GM19328 (cell line): Measurements from ENCODE around the gene MATN1.

Source experiments
- ATAC-seq: cut with Tn5 transposase; IDR thresholded peaks from one replicate; pipeline ENCODE4 v1.9.1; 2021; ENCODE audit warnings: mild to moderate bottlenecking, moderate library complexity; ENCODE audit not compliant: unreplicated experiment

The MATN1 gene

GRCh38 chr1:30758121-30758688 lies 34.8 kb upstream of the MATN1 start:
- ATAC-seq = no peak

- ATAC-seq = no peak
Observed at GRCh38 chr1:30757352-30758120, 34.2 kb upstream of the MATN1 start, which contains the start of gene LAPTM5. Gene LAPTM5, minus strand, starts transcription at chr1:30757774. Its CDS starts 29 bp downstream, at chr1:30757745.

- ATAC-seq = no peak
Observed at GRCh38 chr1:30756545-30757351, 33.4 kb upstream of the MATN1 start.

- no peak for ATAC-seq
Observed at GRCh38 chr1:30756206-30756544, 32.8 kb upstream of the MATN1 start.

- ATAC-seq = no peak
Observed at GRCh38 chr1:30755746-30756145, 32.4 kb upstream of the MATN1 start.

GRCh38 chr1:30755334-30755733 lies 31.9 kb upstream of the MATN1 start:
- ATAC-seq = no peak

- peak; percentile 34 for ATAC-seq
Observed at GRCh38 chr1:30754684-30755171, 31.3 kb upstream of the MATN1 start.

GRCh38 chr1:30753660-30754123 lies 30.3 kb upstream of the MATN1 start:
- no peak for ATAC-seq

GRCh38 chr1:30753118-30753517 lies 29.7 kb upstream of the MATN1 start:
- ATAC-seq = no peak

GRCh38 chr1:30752651-30752908 lies 29.2 kb upstream of the MATN1 start:
- ATAC-seq = no peak

- no peak for ATAC-seq
Observed at GRCh38 chr1:30751830-30752650, 28.7 kb upstream of the MATN1 start.

- ATAC-seq = no peak
Observed at GRCh38 chr1:30750731-30751291, 27.4 kb upstream of the MATN1 start.

GRCh38 chr1:30749691-30750583 lies 26.6 kb upstream of the MATN1 start:
- ATAC-seq = no peak

GRCh38 chr1:30748699-30749401 lies 25.5 kb upstream of the MATN1 start:
- ATAC-seq = no peak

GRCh38 chr1:30748098-30748698 lies 24.8 kb upstream of the MATN1 start:
- ATAC-seq = no peak

- ATAC-seq = no peak
Observed at GRCh38 chr1:30747033-30748008, 23.9 kb upstream of the MATN1 start.

GRCh38 chr1:30746212-30747032 lies 23.0 kb upstream of the MATN1 start:
- ATAC-seq = no peak
